ENCODE results near the gene MCU.

- TF ChIP-seq, protein P1, sequence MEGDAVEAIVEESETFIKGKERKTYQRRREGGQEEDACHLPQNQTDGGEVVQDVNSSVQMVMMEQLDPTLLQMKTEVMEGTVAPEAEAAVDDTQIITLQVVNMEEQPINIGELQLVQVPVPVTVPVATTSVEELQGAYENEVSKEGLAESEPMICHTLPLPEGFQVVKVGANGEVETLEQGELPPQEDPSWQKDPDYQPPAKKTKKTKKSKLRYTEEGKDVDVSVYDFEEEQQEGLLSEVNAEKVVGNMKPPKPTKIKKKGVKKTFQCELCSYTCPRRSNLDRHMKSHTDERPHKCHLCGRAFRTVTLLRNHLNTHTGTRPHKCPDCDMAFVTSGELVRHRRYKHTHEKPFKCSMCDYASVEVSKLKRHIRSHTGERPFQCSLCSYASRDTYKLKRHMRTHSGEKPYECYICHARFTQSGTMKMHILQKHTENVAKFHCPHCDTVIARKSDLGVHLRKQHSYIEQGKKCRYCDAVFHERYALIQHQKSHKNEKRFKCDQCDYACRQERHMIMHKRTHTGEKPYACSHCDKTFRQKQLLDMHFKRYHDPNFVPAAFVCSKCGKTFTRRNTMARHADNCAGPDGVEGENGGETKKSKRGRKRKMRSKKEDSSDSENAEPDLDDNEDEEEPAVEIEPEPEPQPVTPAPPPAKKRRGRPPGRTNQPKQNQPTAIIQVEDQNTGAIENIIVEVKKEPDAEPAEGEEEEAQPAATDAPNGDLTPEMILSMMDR (IDR thresholded peaks at IDR 0.05): no peak
- no peak for TF ChIP-seq POLR2AphosphoS5 (IDR thresholded peaks at IDR 0.05)
- TF ChIP-seq POLR2A (IDR thresholded peaks at IDR 0.05): no peak
Measured at GRCh38 chr10:72906446-72906845, 214.5 kb downstream of the MCU start.

Data from stomach (tissue), 4 donors.